Colonic mucosa (tissue), 4 donors: ENCODE measurements around the gene TPM3. TPM values are rescaled to one million over a fixed set of nuclear protein-coding genes. Genes with fewer than 3 reads are reported as not detected.

Experiments used
- DNase-seq: peaks from one replicate; pipeline ENCODE4 v3.0.0-alpha.2; 2020
- H3K27ac ChIP-seq: fragments of 200-600 bp; one replicate; pipeline ENCODE4 v1.8.0; 2021
- H3K27me3 ChIP-seq: fragments of 200-600 bp; one replicate; pipeline ENCODE4 v1.8.0; 2021
- H3K36me3 ChIP-seq: fragments of 200-600 bp; one replicate; pipeline ENCODE4 v1.8.0; 2021
- H3K4me1 ChIP-seq: fragments of 200-600 bp; one replicate; pipeline ENCODE4 v1.8.0; 2021; ENCODE audit warnings: mild to moderate bottlenecking
- H3K4me3 ChIP-seq: fragments of 200-600 bp; one replicate; pipeline ENCODE4 v1.8.0; 2021
- H3K9ac ChIP-seq, 2 donors: one replicate each; pipeline ENCODE4 v1.7.0; 2013; ENCODE audit warnings: control low read depth in 2 of 2, low read depth in 2 of 2, low read length in 2 of 2
- H3K9me3 ChIP-seq: fragments of 200-600 bp; one replicate; pipeline ENCODE4 v1.8.0; 2021
- intact Hi-C: fragments of 100-400 bp; cut with DNase I; formaldehyde crosslinking; loops from one replicate; pipeline ENCODE4 v1.14.1; 2022
- total RNA-seq, 2 donors: library from RNA; stranded (reverse); fragmentation: NEBNext Ultra II Directional in 1 of 2; extraction: Animal tissue kit (Norgen Biotek cat#: 25700) in 1 of 2; gene quantifications; one replicate each; pipeline ENCODE4 v1.2.1, GENCODE V29; 2021
- TF ChIP-seq, protein P1 (sequence below): fragments of 200-600 bp; IDR thresholded peaks from one replicate; pipeline ENCODE4 v1.8.0; 2022; ENCODE audit warnings: antibody characterized with exemption, mild to moderate bottlenecking
- donor health status: healthy.
- donor health status: DM: no; HTN: no; CAD: no.
- donor health status: DM: no; HTN: no; CAD: no.

Gene TPM3
- total RNA-seq, 2 donors from 2014 or later = 502 to 757 TPM

GRCh38 chr1:154179946-154180687, 11.8 kb downstream of the TPM3 start:
- Histone ChIP-seq H3K4me1 (peaks cover 34% of the 10 kb centered on the region), H3K27me3 (no peaks in the 10 kb centered on the region), H3K9me3 (no peaks in the 10 kb centered on the region), H3K9ac (peak overlapping the region in 1 of 2 donors; percentile 79), H3K4me3 (peak overlapping the region; percentile 95), H3K36me3 (no peaks in the 10 kb centered on the region), H3K27ac (peak overlapping the region; percentile 99)
- TF ChIP-seq, protein P1, sequence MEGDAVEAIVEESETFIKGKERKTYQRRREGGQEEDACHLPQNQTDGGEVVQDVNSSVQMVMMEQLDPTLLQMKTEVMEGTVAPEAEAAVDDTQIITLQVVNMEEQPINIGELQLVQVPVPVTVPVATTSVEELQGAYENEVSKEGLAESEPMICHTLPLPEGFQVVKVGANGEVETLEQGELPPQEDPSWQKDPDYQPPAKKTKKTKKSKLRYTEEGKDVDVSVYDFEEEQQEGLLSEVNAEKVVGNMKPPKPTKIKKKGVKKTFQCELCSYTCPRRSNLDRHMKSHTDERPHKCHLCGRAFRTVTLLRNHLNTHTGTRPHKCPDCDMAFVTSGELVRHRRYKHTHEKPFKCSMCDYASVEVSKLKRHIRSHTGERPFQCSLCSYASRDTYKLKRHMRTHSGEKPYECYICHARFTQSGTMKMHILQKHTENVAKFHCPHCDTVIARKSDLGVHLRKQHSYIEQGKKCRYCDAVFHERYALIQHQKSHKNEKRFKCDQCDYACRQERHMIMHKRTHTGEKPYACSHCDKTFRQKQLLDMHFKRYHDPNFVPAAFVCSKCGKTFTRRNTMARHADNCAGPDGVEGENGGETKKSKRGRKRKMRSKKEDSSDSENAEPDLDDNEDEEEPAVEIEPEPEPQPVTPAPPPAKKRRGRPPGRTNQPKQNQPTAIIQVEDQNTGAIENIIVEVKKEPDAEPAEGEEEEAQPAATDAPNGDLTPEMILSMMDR = no peak
- peak; percentile 69 for DNase-seq
- intact Hi-C loops = no loop called here

GRCh38 chr1:154178911-154179811, 12.7 kb downstream of the TPM3 start:
- H3K4me1 ChIP-seq = peaks cover 34% of the 10 kb centered on the region
- no peaks in the 10 kb centered on the region for H3K27me3 ChIP-seq
- intact Hi-C loops = no loop called here
- no peaks in the 10 kb centered on the region for H3K36me3 ChIP-seq
- peak overlapping the region; percentile 15 for H3K4me3 ChIP-seq
- no peaks in the 10 kb centered on the region for H3K9me3 ChIP-seq
- TF ChIP-seq, protein P1 = no peak
- peak overlapping the region in 1 of 2 donors; percentile 79 for H3K9ac ChIP-seq
- H3K27ac ChIP-seq = peak overlapping the region; percentile 99
- peak; percentile 56 for DNase-seq

- Histone ChIP-seq H3K27ac (peak overlapping the region; percentile 99), H3K36me3 (peaks cover 2% of the 10 kb centered on the region), H3K4me3 (no peak overlapping the region), H3K4me1 (peaks cover 34% of the 10 kb centered on the region), H3K9me3 (no peaks in the 10 kb centered on the region), H3K27me3 (no peaks in the 10 kb centered on the region), H3K9ac (peak overlapping the region in 1 of 2 donors; percentile 79)
- intact Hi-C loops = no loop called here
- DNase-seq = no peak
- TF ChIP-seq, protein P1 = no peak
Observed at GRCh38 chr1:154178013-154178412, 13.9 kb downstream of the TPM3 start.

- Histone ChIP-seq H3K27me3 (no peaks in the 10 kb centered on the region), H3K9ac (peak overlapping the region in 1 of 2 donors; percentile 5), H3K4me3 (no peak overlapping the region), H3K4me1 (peaks cover 31% of the 10 kb centered on the region), H3K9me3 (no peaks in the 10 kb centered on the region), H3K27ac (peak overlapping the region; percentile 46), H3K36me3 (peaks cover 19% of the 10 kb centered on the region)
- TF ChIP-seq, protein P1 = no peak
- intact Hi-C loops = no loop called here
- DNase-seq = peak; percentile 64
Observed at GRCh38 chr1:154176337-154176736, 15.6 kb downstream of the TPM3 start.

GRCh38 chr1:154174654-154175053, 17.2 kb downstream of the TPM3 start:
- Histone ChIP-seq H3K4me3 (no peak overlapping the region), H3K9ac (no peak overlapping the region), H3K9me3 (no peaks in the 10 kb centered on the region), H3K4me1 (peaks cover 21% of the 10 kb centered on the region), H3K27ac (no peak overlapping the region), H3K27me3 (no peaks in the 10 kb centered on the region), H3K36me3 (peaks cover 33% of the 10 kb centered on the region)
- intact Hi-C loops = no loop called here
- TF ChIP-seq, protein P1 = no peak
- DNase-seq = no peak
